HUES6 (cell line): ENCODE results near the gene CDK19.

Experiments used
- H3K27ac ChIP-seq: 2 replicates; pipeline ENCODE4 v1.7.0; 2013; ENCODE audit warnings: low read depth, mild to moderate bottlenecking, low read length, inconsistent platforms
- H3K27me3 ChIP-seq: 2 replicates; pipeline ENCODE4 v1.6.1; 2013; ENCODE audit warnings: low read length; ENCODE audit not compliant: control insufficient read depth, insufficient read depth
- H3K36me3 ChIP-seq: 2 replicates; pipeline ENCODE4 v1.6.1; 2013; ENCODE audit warnings: low read length; ENCODE audit not compliant: control insufficient read depth, insufficient read depth
- H3K4me1 ChIP-seq: 2 replicates; pipeline ENCODE4 v1.6.1; 2013; ENCODE audit warnings: low read length; ENCODE audit not compliant: control insufficient read depth, insufficient read depth
- H3K4me3 ChIP-seq: 2 replicates; pipeline ENCODE4 v1.5.1; 2013; ENCODE audit warnings: low read depth, low read length
- H3K9ac ChIP-seq: one replicate; pipeline ENCODE4 v1.6.1; 2013; ENCODE audit warnings: mild to moderate bottlenecking, low read length
- H3K9me3 ChIP-seq: 2 replicates; pipeline ENCODE4 v1.6.1; 2013; ENCODE audit warnings: low read depth, low read length; ENCODE audit not compliant: control insufficient read depth, insufficient read depth

CDK19 gene

GRCh38 chr6:110815411-110816409 lies at the start of gene CDK19:
TSS of gene CDK19 (minus strand) at chr6:110815469. CDS start at chr6:110815136, 333 bp downstream.
- Histone ChIP-seq H3K36me3 (no peaks in the 10 kb centered on the region), H3K27ac (peak within 1 kb of the TSS; percentile 84), H3K4me1 (peaks cover 7% of the 10 kb centered on the region; the same call in 1 of the 2 replicates), H3K27me3 (no peaks in the 10 kb centered on the region), H3K4me3 (peak within 1 kb of the TSS; percentile 83), H3K9ac (peak within 1 kb of the TSS; percentile 84), H3K9me3 (no peaks in the 10 kb centered on the region)

DNA sequence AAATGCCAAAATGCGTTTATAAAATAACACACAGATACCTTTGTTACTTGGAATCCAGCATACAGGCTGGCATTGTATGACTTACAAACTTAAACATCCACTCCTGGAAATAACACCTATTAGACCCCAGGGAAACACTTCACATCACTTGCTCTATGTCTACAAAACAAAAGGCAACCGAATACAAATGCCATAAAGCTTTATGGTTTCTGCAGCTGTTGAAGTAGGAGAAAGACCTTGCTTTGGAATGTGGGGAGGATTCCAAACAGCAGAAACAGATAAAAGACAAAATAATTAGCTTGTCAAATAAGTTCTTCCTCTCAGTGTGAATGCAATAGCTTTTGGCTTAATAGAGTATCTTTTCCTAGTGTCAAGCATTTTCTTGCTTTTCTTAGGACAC lies 49.6 kb upstream of the CDK19 start:
- peaks cover 13% of the 10 kb centered on the region for H3K4me1 ChIP-seq

DNA sequence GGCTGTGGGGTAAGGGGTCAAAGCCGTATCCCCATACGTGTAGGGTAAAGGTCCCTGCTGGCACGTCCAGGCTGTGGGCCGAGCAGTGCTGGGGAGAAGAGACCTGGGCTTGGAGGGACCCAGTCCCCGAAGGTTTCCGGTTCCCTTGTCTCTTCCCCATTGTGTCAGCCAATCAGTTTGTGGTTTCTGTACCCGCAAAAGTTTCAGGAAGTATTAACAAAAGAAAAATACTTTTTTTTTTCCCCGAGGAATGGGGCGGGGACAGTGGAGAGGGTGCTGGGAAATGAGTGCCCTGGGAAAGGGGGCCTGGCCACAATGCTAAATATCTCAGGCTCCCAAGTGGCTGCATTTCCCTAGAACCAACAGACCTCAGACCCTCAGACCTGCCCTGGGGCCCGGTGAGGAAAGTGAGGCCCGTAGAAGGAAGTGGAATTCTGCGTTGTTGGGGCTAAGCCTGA lies 44.1 kb upstream of the CDK19 start:
- Histone ChIP-seq H3K9me3 (no peaks in the 10 kb centered on the region), H3K4me1 (no peaks in the 10 kb centered on the region), H3K9ac (no peak overlapping the region), H3K27me3 (no peaks in the 10 kb centered on the region), H3K27ac (no peak overlapping the region), H3K36me3 (no peaks in the 10 kb centered on the region), H3K4me3 (no peak overlapping the region)

More for the DNA sequence above, 49.6 kb upstream of the CDK19 start:
- Histone ChIP-seq H3K27me3 (no peaks in the 10 kb centered on the region), H3K36me3 (no peaks in the 10 kb centered on the region), H3K27ac (no peak overlapping the region), H3K9me3 (no peaks in the 10 kb centered on the region), H3K9ac (no peak overlapping the region), H3K4me3 (no peak overlapping the region)

GRCh38 chr6:110858562-110859214 lies 43.4 kb upstream of the CDK19 start:
- Histone ChIP-seq H3K36me3 (no peaks in the 10 kb centered on the region), H3K4me3 (no peak overlapping the region), H3K27ac (no peak overlapping the region), H3K27me3 (no peaks in the 10 kb centered on the region), H3K9me3 (no peaks in the 10 kb centered on the region), H3K9ac (no peak overlapping the region), H3K4me1 (no peaks in the 10 kb centered on the region)

GRCh38 chr6:110858016-110858415 lies 42.7 kb upstream of the CDK19 start:
- Histone ChIP-seq H3K27me3 (no peaks in the 10 kb centered on the region), H3K4me1 (no peaks in the 10 kb centered on the region), H3K4me3 (no peak overlapping the region), H3K9me3 (no peaks in the 10 kb centered on the region), H3K9ac (no peak overlapping the region), H3K27ac (no peak overlapping the region), H3K36me3 (no peaks in the 10 kb centered on the region)

DNA sequence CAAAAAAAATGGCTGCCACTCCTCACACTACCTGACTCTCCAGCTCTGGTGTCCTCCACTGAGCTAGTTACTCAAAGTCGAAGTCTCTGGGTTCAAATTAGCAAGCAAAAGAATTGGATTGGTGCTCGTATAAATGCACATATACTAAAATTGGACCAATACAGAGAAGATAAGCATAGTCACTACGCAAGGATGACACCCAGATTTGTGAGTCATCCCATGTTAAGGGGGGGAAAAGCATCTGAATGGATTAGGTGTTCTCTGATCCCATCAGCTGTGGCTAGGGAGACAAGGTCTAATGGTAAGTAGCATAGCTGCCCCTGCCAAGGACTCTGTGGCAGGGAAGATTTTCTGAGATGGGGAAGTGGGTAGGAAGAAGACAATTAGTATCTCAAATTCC lies 41.0 kb upstream of the CDK19 start:
- no peaks in the 10 kb centered on the region for H3K4me1 ChIP-seq
- no peaks in the 10 kb centered on the region for H3K36me3 ChIP-seq
- no peaks in the 10 kb centered on the region for H3K27me3 ChIP-seq
- no peak overlapping the region for H3K27ac ChIP-seq
- H3K9ac ChIP-seq: no peak overlapping the region
- H3K9me3 ChIP-seq: no peaks in the 10 kb centered on the region
- no peak overlapping the region for H3K4me3 ChIP-seq

DNA sequence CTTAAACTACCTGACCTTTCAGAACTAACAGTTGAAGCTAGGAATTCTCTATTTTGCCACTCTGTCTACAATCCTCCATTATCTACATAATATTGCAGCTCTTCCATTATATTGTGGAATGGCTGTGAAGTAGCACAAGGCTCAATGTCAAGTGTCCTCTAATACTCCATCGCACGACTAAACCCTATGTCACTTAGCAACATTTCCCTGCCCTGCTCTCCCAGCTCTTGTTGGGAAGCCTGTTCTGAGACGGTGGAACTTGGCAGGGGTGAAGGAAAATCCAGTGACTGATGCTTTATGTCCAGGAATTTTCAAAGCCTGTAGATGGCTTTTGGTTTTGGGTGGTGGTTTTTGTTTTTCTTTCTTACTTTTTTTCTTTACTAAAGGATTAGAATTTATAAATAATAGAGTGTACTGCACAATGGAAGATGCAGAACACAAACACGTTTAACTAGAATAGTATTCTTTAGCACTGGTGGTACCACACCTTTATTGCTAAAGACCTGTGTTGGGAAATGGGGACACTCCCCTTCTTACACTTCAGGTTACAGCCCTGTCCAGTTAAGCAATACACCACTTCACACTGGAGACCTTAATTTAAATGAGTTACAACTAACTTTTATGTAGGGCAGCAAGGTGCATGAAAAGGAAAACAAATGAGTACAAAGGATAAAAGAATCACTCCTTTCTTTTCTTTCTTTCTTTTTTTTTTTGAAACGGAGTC lies 38.6 kb upstream of the CDK19 start:
- Histone ChIP-seq H3K27me3 (no peaks in the 10 kb centered on the region), H3K27ac (no peak overlapping the region), H3K9ac (no peak overlapping the region)

DNA sequence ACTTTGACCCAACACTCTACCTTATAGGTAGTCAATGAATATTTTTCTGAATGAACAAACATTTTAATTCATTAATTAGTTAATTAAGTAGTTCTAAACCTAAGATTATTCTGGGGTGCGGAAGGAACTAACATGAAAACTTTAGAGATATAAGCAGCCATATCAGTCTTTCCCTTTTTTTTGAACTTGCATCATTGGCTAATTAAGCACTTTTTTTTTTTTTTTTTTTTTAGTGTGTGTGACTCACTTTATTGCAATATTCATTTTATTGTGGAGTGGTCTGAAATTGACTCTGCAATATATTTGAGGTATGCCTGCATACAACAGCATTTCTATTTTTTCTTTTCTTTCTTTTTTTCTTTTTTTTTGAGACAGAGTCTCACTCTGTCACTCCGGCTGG lies 37.5 kb upstream of the CDK19 start:
- Histone ChIP-seq H3K4me3 (no peak overlapping the region), H3K27ac (no peak overlapping the region), H3K4me1 (no peaks in the 10 kb centered on the region), H3K9ac (no peak overlapping the region), H3K27me3 (no peaks in the 10 kb centered on the region), H3K36me3 (no peaks in the 10 kb centered on the region), H3K9me3 (no peaks in the 10 kb centered on the region)

More for the DNA sequence above, 38.6 kb upstream of the CDK19 start:
- Histone ChIP-seq H3K4me3 (no peak overlapping the region), H3K4me1 (no peaks in the 10 kb centered on the region), H3K9me3 (no peaks in the 10 kb centered on the region), H3K36me3 (no peaks in the 10 kb centered on the region)

- Histone ChIP-seq H3K27ac (no peak overlapping the region), H3K9me3 (no peaks in the 10 kb centered on the region)
Measured at GRCh38 chr6:110849781-110850180, 34.5 kb upstream of the CDK19 start.

GRCh38 chr6:110841266-110841665 lies 26.0 kb upstream of the CDK19 start:
- H3K9ac ChIP-seq: no peak overlapping the region

More at GRCh38 chr6:110849781-110850180, 34.5 kb upstream of the CDK19 start:
- Histone ChIP-seq H3K9ac (no peak overlapping the region), H3K4me3 (no peak overlapping the region), H3K4me1 (no peaks in the 10 kb centered on the region), H3K27me3 (no peaks in the 10 kb centered on the region), H3K36me3 (no peaks in the 10 kb centered on the region)

More at GRCh38 chr6:110841266-110841665, 26.0 kb upstream of the CDK19 start:
- Histone ChIP-seq H3K4me3 (no peak overlapping the region), H3K27me3 (no peaks in the 10 kb centered on the region), H3K27ac (no peak overlapping the region), H3K4me1 (no peaks in the 10 kb centered on the region), H3K36me3 (no peaks in the 10 kb centered on the region), H3K9me3 (no peaks in the 10 kb centered on the region)
